Hematopoietic multipotent progenitor cell treated with erythropoietin and hydrocortisone succinate and interleukin-3 and kit ligand, for 8 days (in vitro differentiated cells): Measurements from ENCODE around the gene ATP6V0A1.
A peak's percentile ranks its signal among the peaks of the same experiment; 100 is the strongest.
"Not testable (repeated sequence)": the region's sequence is repeated elsewhere in the genome, so short reads cannot be mapped to it uniquely, and the experiment has no call there.

Experiments
- DNase-seq: peaks from one replicate; pipeline ENCODE4 v3.0.0-alpha.2; 2015

Gene ATP6V0A1

GRCh38 chr17:42543190-42544079 is 84.8 kb downstream of the ATP6V0A1 start:
- DNase-seq = no peak

- DNase-seq = no peak
These were observed 86.2 kb downstream of the ATP6V0A1 start for GRCh38 chr17:42544874-42545283.

- DNase-seq = not testable (repeated sequence)
These were observed 87.3 kb downstream of the ATP6V0A1 start for GRCh38 chr17:42545755-42546505.

GRCh38 chr17:42547001-42547461 is 88.4 kb downstream of the ATP6V0A1 start:
- DNase-seq = no peak

GRCh38 chr17:42547698-42548069 is 89.0 kb downstream of the ATP6V0A1 start:
- no peak for DNase-seq

- peak; percentile 64 for DNase-seq
These were observed 89.6 kb downstream of the ATP6V0A1 start for GRCh38 chr17:42548070-42548837.

- no peak for DNase-seq
These were observed 90.5 kb downstream of the ATP6V0A1 start for GRCh38 chr17:42548993-42549755.

GRCh38 chr17:42552736-42553135 is 94.1 kb downstream of the ATP6V0A1 start, which contains the start of gene HSD17B1:
TSS of gene HSD17B1 (plus strand) at chr17:42552923. CDS start at chr17:42552934, 11 bp downstream.
- DNase-seq = not testable (repeated sequence)

GRCh38 chr17:42553161-42553818 is 94.6 kb downstream of the ATP6V0A1 start:
- no peak for DNase-seq

GRCh38 chr17:42553866-42554249 is 95.2 kb downstream of the ATP6V0A1 start:
- DNase-seq = peak; percentile 41

GRCh38 chr17:42554250-42555121 is 95.8 kb downstream of the ATP6V0A1 start:
- peak; percentile 72 for DNase-seq

GRCh38 chr17:42555122-42555622 is 96.5 kb downstream of the ATP6V0A1 start:
- DNase-seq = no peak

- DNase-seq = not testable (repeated sequence)
These were observed 97.4 kb downstream of the ATP6V0A1 start for GRCh38 chr17:42555961-42556617.

GRCh38 chr17:42559075-42559474 is 100.4 kb downstream of the ATP6V0A1 start:
- DNase-seq = no peak

GRCh38 chr17:42560246-42560645 is 101.6 kb downstream of the ATP6V0A1 start:
- DNase-seq = no peak

GRCh38 chr17:42561897-42562387 is 103.3 kb downstream of the ATP6V0A1 start, which contains the start of gene COASY:
TSS of gene COASY (plus strand) at chr17:42562148. CDS start at chr17:42562623, 475 bp downstream.
- peak; percentile 98 for DNase-seq

GRCh38 chr17:42562388-42563142 is 103.9 kb downstream of the ATP6V0A1 start:
- DNase-seq = no peak

- DNase-seq = no peak
These were observed 104.4 kb downstream of the ATP6V0A1 start for GRCh38 chr17:42563143-42563509.

GRCh38 chr17:42563543-42563942 is 104.9 kb downstream of the ATP6V0A1 start:
- no peak for DNase-seq
